D721Med (cell line): ENCODE data around the gene RPAP2.

Experiments used
- DNase-seq: peaks from one replicate; pipeline ENCODE4 v3.0.0; 2011; ENCODE audit warnings: low spot score; ENCODE audit not compliant: insufficient read length
- FAIRE-seq: peaks from 2 replicates; lab custom pipeline; 2011; peaks lifted over from hg19 to GRCh38; lab: Jason Lieb, UNC
- CTCF ChIP-seq: IDR thresholded peaks from 2 replicates; pipeline ENCODE4 v1.5.1; 2012; ENCODE audit warnings: mild to moderate bottlenecking, control low read depth; ENCODE audit not compliant: insufficient read depth; ENCODE audit errors: missing control alignments

RPAP2 gene

GRCh38 chr1:92446546-92446945 is 147.7 kb downstream of the RPAP2 start:
- no peak for TF ChIP-seq CTCF
- FAIRE-seq (no peak), DNase-seq (no peak)

- no peak for DNase-seq
- TF ChIP-seq CTCF, result no peak
- FAIRE-seq, result no peak
Observed at GRCh38 chr1:92447033-92447681, 148.3 kb downstream of the RPAP2 start.

- DNase-seq, result no peak
- FAIRE-seq, result no peak
- no peak for TF ChIP-seq CTCF
Observed at GRCh38 chr1:92447976-92448375, 149.1 kb downstream of the RPAP2 start.
